NT2/D1 (cell line): ENCODE results near the gene LLGL2.

Source experiments
- DNase-seq: peaks from one replicate; pipeline ENCODE4 v3.0.0-alpha.2; 2011; ENCODE audit warnings: low read depth, low spot score
- H3K27me3 ChIP-seq: 2 replicates; pipeline ENCODE4 v1.6.0; 2011; ENCODE audit warnings: mild to moderate bottlenecking; ENCODE audit not compliant: insufficient read length, insufficient read depth
- H3K36me3 ChIP-seq: 2 replicates; pipeline ENCODE4 v1.6.1; 2011; ENCODE audit warnings: mild to moderate bottlenecking, low read length, mixed read lengths; ENCODE audit not compliant: insufficient read depth, insufficient read length
- H3K4me1 ChIP-seq: 2 replicates; pipeline ENCODE4 v1.5.1; 2011; ENCODE audit not compliant: insufficient read depth, insufficient read length
- H3K4me3 ChIP-seq: 2 replicates; pipeline ENCODE4 v1.5.1; 2011; ENCODE audit warnings: low read depth; ENCODE audit not compliant: insufficient read length
- H3K9ac ChIP-seq: 2 replicates; pipeline ENCODE4 v1.6.0; 2011; ENCODE audit warnings: low read depth; ENCODE audit not compliant: insufficient read length
- H3K9me3 ChIP-seq: 2 replicates; pipeline ENCODE4 v1.5.1; 2011; ENCODE audit warnings: mild to moderate bottlenecking, low read length; ENCODE audit not compliant: insufficient read depth
- SUZ12 ChIP-seq: IDR thresholded peaks from 2 replicates; pipeline ENCODE4 v1.6.1; 2011; ENCODE audit not compliant: insufficient read length, insufficient read depth; ENCODE audit errors: extremely low read depth
- YY1 ChIP-seq: IDR thresholded peaks from 2 replicates; pipeline ENCODE4 v1.6.1; 2011; ENCODE audit not compliant: insufficient read length, insufficient read depth
- ZNF274 ChIP-seq: IDR thresholded peaks from 2 replicates; pipeline ENCODE4 v1.6.1; 2011; ENCODE audit warnings: mild to moderate bottlenecking, low read depth, low read length

LLGL2 gene

DNA sequence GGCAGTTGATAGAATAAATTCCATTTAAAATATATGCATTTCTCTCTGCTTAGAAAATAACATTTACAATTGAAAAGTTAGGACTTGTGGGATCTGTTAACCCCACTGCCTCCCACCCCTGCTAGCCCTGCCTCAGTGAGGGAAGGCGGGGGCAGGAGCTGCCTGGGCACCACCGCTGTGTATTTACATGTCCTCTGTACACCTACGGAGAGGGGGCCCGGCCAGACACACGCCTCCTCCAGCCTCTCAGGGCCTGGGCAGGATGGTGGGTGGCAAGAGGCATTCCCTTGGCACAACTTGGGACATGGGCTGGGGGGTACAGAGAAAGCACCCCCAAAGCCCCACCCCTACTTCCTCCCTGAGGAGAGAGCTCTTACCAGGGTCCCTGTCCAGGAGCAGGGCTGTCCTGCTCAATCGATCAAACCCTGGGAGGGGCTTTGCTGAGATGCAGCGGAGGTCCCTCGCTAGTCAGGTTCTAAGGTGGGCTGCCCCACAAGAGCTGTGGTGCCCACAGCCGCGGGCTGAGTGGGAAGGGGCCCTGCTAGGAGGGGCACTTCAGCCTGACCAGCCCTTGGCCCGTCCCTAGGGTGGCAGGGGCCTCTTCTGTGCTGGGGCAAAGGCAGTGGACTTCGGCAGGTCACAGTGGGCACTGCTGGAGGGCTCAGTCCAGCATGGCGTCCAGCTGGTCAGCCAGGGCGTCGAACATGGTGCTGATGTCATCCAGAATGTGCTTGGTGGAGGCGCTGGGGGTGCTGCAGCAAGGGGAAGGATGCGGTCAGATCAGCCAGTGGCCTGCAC, 24.9 kb upstream of the LLGL2 start:
- Histone ChIP-seq H3K27me3 (no peaks in the 10 kb centered on the region), H3K36me3 (peaks cover 95% of the 10 kb centered on the region), H3K4me3 (no peak overlapping the region), H3K4me1 (peaks cover 22% of the 10 kb centered on the region), H3K9ac (no peak overlapping the region), H3K9me3 (no peaks in the 10 kb centered on the region)
- no peak for DNase-seq
- TF ChIP-seq YY1 (no peak), SUZ12 (no peak), ZNF274 (no peak)

DNA sequence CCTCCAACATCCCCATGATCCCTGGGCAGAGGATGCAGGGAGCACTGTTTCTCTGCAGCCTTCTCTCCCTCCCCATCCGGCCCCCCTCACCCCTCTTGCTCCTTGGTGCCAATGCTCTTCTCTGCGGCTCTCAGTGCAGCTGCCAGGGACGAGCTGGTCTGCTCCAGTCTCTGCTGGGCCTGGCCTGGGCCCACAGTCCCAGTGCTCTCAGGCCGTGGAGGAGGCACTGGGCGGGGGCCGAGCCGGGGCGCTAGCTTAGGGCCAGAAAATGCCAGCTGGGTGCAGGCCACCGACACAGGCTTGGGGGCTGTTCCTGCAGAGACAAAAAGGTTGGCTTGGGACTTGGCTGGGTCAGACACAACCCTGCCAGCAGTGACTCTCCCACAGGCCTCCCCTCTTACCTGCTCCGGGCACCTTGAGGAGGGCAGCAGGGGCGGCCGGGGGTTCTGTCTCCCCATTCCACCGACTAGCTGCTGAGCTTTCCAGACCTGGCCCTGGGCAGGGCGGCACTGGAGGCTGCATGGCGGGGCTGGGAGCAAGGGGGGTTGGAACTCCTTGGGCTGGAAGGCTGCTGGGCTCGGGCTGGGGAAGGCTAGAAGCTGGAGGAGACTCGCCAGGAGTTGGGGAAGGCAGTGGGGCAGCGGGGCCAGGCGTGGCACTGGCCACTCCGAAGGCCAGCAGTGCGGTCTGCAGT, 24.0 kb upstream of the LLGL2 start:
- no peaks in the 10 kb centered on the region for H3K9me3 ChIP-seq
- DNase-seq: no peak
- peaks cover 22% of the 10 kb centered on the region for H3K4me1 ChIP-seq
- no peak overlapping the region for H3K4me3 ChIP-seq
- no peaks in the 10 kb centered on the region for H3K27me3 ChIP-seq
- H3K9ac ChIP-seq: no peak overlapping the region
- no peak for TF ChIP-seq YY1
- no peak for TF ChIP-seq ZNF274
- TF ChIP-seq SUZ12: no peak
- H3K36me3 ChIP-seq: peaks cover 95% of the 10 kb centered on the region

- Histone ChIP-seq H3K27me3 (no peaks in the 10 kb centered on the region), H3K36me3 (peaks cover 96% of the 10 kb centered on the region), H3K9me3 (no peaks in the 10 kb centered on the region), H3K9ac (no peak overlapping the region), H3K4me3 (no peak overlapping the region), H3K4me1 (peaks cover 22% of the 10 kb centered on the region)
- no peak for TF ChIP-seq YY1
- TF ChIP-seq SUZ12: no peak
- no peak for TF ChIP-seq ZNF274
- DNase-seq: no peak
Measured at GRCh38 chr17:75502072-75502720, 23.3 kb upstream of the LLGL2 start.

- DNase-seq: no peak
- no peak overlapping the region for H3K4me3 ChIP-seq
- TF ChIP-seq ZNF274 (no peak), YY1 (no peak), SUZ12 (no peak)
- H3K27me3 ChIP-seq: no peaks in the 10 kb centered on the region
- no peaks in the 10 kb centered on the region for H3K9me3 ChIP-seq
- H3K4me1 ChIP-seq: peaks cover 22% of the 10 kb centered on the region
- no peak overlapping the region for H3K9ac ChIP-seq
- peaks cover 93% of the 10 kb centered on the region for H3K36me3 ChIP-seq
Measured at GRCh38 chr17:75502721-75503329, 22.7 kb upstream of the LLGL2 start.

- H3K36me3 ChIP-seq: peaks cover 93% of the 10 kb centered on the region
- H3K9ac ChIP-seq: peak overlapping the region; percentile 42
Measured at GRCh38 chr17:75503337-75503950, 22.1 kb upstream of the LLGL2 start.

GRCh38 chr17:75503976-75504346, 21.5 kb upstream of the LLGL2 start:
- DNase-seq: no peak
- H3K27me3 ChIP-seq: no peaks in the 10 kb centered on the region
- H3K4me1 ChIP-seq: peaks cover 29% of the 10 kb centered on the region
- H3K9ac ChIP-seq: no peak overlapping the region
- no peak for TF ChIP-seq SUZ12
- TF ChIP-seq YY1: no peak
- no peak for TF ChIP-seq ZNF274
- no peak overlapping the region for H3K4me3 ChIP-seq
- H3K36me3 ChIP-seq: peaks cover 93% of the 10 kb centered on the region
- no peaks in the 10 kb centered on the region for H3K9me3 ChIP-seq

More at GRCh38 chr17:75503337-75503950, 22.1 kb upstream of the LLGL2 start:
- no peak for DNase-seq
- H3K4me1 ChIP-seq: peaks cover 24% of the 10 kb centered on the region
- H3K27me3 ChIP-seq: no peaks in the 10 kb centered on the region
- TF ChIP-seq ZNF274 (no peak), SUZ12 (no peak), YY1 (no peak)
- no peaks in the 10 kb centered on the region for H3K9me3 ChIP-seq
- no peak overlapping the region for H3K4me3 ChIP-seq
